Measurements from ENCODE around the gene GLA. TPM values are rescaled to one million over a fixed set of nuclear protein-coding genes. Genes with fewer than 3 reads are reported as not detected.

The GLA gene
- total and polyA plus RNA-seq, 2 of the 8 experiments (the other 6 are each of a cell fraction or from before 2014, with no cell fraction given): 33.6 to 47.3 TPM

DNA sequence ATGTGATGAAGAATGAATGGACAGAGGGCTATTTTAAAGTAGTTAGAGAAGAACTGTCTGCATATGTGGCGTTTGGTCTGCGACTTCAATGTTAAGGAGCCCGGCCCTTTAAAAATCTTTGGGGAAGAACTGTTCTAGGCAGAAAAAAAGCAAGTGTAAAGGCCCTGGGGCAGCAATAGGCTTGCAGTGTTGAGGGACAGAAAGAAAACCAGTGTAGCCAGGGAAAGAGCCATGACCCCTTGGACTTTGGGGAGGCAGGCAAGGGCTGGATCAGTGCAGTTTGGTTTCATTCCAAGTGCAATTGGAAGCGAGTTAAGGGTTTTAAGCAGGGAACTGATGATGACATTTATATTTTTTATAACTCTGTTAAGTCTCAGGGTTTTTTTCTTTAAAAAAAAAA is 7.9 kb downstream of the GLA start:
- no peak overlapping the region for H3K9ac ChIP-seq (replicated peaks in 1 of 4; ENCODE audit: extremely low read depth in 1 of 4, low read depth in 3 of 4, low read length in 3 of 4)
- H3K4me3 ChIP-seq (ENCODE audit: extremely low read depth in 1 of 4, insufficient read depth in 2 of 4, low read depth in 3 of 4, low read length in 4 of 4): no peak overlapping the region
- H3K36me3 ChIP-seq (ENCODE audit: control insufficient read depth in 2 of 4, insufficient read depth in 4 of 4, low read length in 3 of 4): peaks cover 0 to 26% (median 10%) of the 10 kb centered on the region in 4 experiments; a peak in 6 of 8 replicates
- no peak overlapping the region for H3K27ac ChIP-seq (ENCODE audit: low read depth, low read length)
- FAIRE-seq: no peak
- H3K4me2 ChIP-seq (ENCODE audit: insufficient read depth in 1 of 2, low read depth in 2 of 2, low read length in 2 of 2): no peak overlapping the region
- no peaks in the 10 kb centered on the region for H3K4me1 ChIP-seq (replicated peaks in 1 of 4; ENCODE audit: control insufficient read depth in 3 of 4, insufficient read depth in 4 of 4, low read length in 3 of 4)
- H3K79me1 ChIP-seq (ENCODE audit: low read depth, low read length): no peaks in the 10 kb centered on the region
- H2BK20ac ChIP-seq (ENCODE audit: low read length): no peak overlapping the region
- POLR2A ChIA-PET (ENCODE audit: partially characterized antibody): interaction anchor here (7.3 kb wide), 1 partner anchor 9 kb away, joined by 44 read pairs; the partner anchor contains the start of gene RPL36A
- no peak overlapping the region for H3K14ac ChIP-seq (ENCODE audit: insufficient read length)
- H4K20me1 ChIP-seq (replicated peaks in 1 of 2; ENCODE audit: control insufficient read depth in 1 of 2, insufficient read depth in 2 of 2, low read length in 2 of 2): no peaks in the 10 kb centered on the region
- WGBS, 2 experiments (ENCODE audit: extremely low coverage in 1 of 2, insufficient coverage in 1 of 2, insufficient read length in 1 of 2, insufficient replicate concordance in 2 of 2, low coverage in 1 of 2, low lambda C conversion rate in 2 of 2, missing lambda C conversion rate in 1 of 2): 89% methylated on average over 3 of the region's 4 CpGs; no CpG with 5 or more reads in 1 of the 2 experiments
- H4K8ac ChIP-seq (ENCODE audit: extremely low read depth, insufficient read depth, low read length): no peak overlapping the region
- H3K23me2 ChIP-seq (ENCODE audit: low read depth, low read length): no peaks in the 10 kb centered on the region
- H2AFZ ChIP-seq (ENCODE audit: low read length): no peak overlapping the region
- CTCF ChIA-PET (ENCODE audit: partially characterized antibody): no interaction called here
- no peak overlapping the region for H2BK12ac ChIP-seq (ENCODE audit: low read depth, low read length)
- no peak overlapping the region for H2BK15ac ChIP-seq (ENCODE audit: low read length)
- H3K9me3 ChIP-seq (ENCODE audit: insufficient read depth in 2 of 2, low read depth in 1 of 2, low read length in 1 of 2): no peaks in the 10 kb centered on the region
- no peak overlapping the region for H3K56ac ChIP-seq (replicated peaks; ENCODE audit: insufficient read length, low read depth, low read length)
- no peak overlapping the region for H3K18ac ChIP-seq (ENCODE audit: extremely low read depth, low read length)
- H2BK5ac ChIP-seq (ENCODE audit: low read depth, low read length): no peak overlapping the region
- no peak for DNase-seq (ENCODE audit: low read depth in 1 of 2, low spot score in 2 of 2)
- no peak overlapping the region for H2AK5ac ChIP-seq (ENCODE audit: low read depth, low read length)
- no peak overlapping the region for H4K5ac ChIP-seq (ENCODE audit: insufficient read length, low read depth, low read length)
- no peak overlapping the region for H4K91ac ChIP-seq (replicated peaks; ENCODE audit: insufficient read length, low read length)
- no peaks in the 10 kb centered on the region for H3K27me3 ChIP-seq (replicated peaks in 1 of 4; ENCODE audit: control insufficient read depth in 3 of 4, extremely low read depth in 1 of 4, insufficient read depth in 3 of 4, low read length in 3 of 4)
- H3K79me2 ChIP-seq (ENCODE audit: control insufficient read depth in 1 of 2, insufficient read depth in 2 of 2, low read length in 2 of 2): no peaks in the 10 kb centered on the region
- no peak overlapping the region for H3K23ac ChIP-seq (ENCODE audit: insufficient read length)
- no peak overlapping the region for H3K4ac ChIP-seq (replicated peaks; ENCODE audit: insufficient read length, low read depth, low read length)
- no peak overlapping the region for H2BK120ac ChIP-seq (replicated peaks; ENCODE audit: low read depth, low read length)
- TF ChIP-seq CHD2 (IDR thresholded peaks at IDR 0.05; ENCODE audit: low read length) (no peak), POLR2A (IDR thresholded peaks at IDR 0.05; ENCODE audit: control extremely low read depth in 1 of 2, low read depth in 2 of 2, low read length in 2 of 2) (no peak), SP2 (IDR thresholded peaks at IDR 0.05; ENCODE audit: low read length) (no peak), BACH1 (IDR thresholded peaks at IDR 0.05; ENCODE audit: low read length) (no peak), ZNF274 (IDR thresholded peaks at IDR 0.05; ENCODE audit: borderline replicate concordance, extremely low read depth, low read length) (no peak)
